Measurements from ENCODE around the gene HES1. TPM values are rescaled to one million over a fixed set of nuclear protein-coding genes. Genes with fewer than 3 reads are reported as not detected.
A peak's percentile ranks its signal among the peaks of the same experiment; 100 is the strongest.

The HES1 gene
- total RNA-seq, 2 donors from 2014 or later: 102 TPM

- Histone ChIP-seq H3K9ac (ENCODE audit: low read depth in 2 of 2, low read length in 2 of 2) (no peak overlapping the region), H3K4me3 (no peak overlapping the region), H3K9me3 (no peaks in the 10 kb centered on the region), H3K27me3 (no peaks in the 10 kb centered on the region), H3K4me1 (peaks cover 9% of the 10 kb centered on the region), H3K27ac (no peak overlapping the region), H3K36me3 (no peaks in the 10 kb centered on the region)
- TF ChIP-seq, protein P1, sequence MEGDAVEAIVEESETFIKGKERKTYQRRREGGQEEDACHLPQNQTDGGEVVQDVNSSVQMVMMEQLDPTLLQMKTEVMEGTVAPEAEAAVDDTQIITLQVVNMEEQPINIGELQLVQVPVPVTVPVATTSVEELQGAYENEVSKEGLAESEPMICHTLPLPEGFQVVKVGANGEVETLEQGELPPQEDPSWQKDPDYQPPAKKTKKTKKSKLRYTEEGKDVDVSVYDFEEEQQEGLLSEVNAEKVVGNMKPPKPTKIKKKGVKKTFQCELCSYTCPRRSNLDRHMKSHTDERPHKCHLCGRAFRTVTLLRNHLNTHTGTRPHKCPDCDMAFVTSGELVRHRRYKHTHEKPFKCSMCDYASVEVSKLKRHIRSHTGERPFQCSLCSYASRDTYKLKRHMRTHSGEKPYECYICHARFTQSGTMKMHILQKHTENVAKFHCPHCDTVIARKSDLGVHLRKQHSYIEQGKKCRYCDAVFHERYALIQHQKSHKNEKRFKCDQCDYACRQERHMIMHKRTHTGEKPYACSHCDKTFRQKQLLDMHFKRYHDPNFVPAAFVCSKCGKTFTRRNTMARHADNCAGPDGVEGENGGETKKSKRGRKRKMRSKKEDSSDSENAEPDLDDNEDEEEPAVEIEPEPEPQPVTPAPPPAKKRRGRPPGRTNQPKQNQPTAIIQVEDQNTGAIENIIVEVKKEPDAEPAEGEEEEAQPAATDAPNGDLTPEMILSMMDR (IDR thresholded peaks at IDR 0.05): no peak
- no peak for DNase-seq
- intact Hi-C loops (cut with DNase I): no loop called here
Measured at GRCh38 chr3:194118920-194119319, 17.0 kb upstream of the HES1 start.

GRCh38 chr3:194119831-194120590 lies 15.9 kb upstream of the HES1 start:
- Histone ChIP-seq H3K36me3 (no peaks in the 10 kb centered on the region), H3K4me1 (peaks cover 9% of the 10 kb centered on the region), H3K9me3 (no peaks in the 10 kb centered on the region), H3K4me3 (no peak overlapping the region), H3K27me3 (no peaks in the 10 kb centered on the region), H3K9ac (ENCODE audit: low read depth in 2 of 2, low read length in 2 of 2) (no peak overlapping the region), H3K27ac (no peak overlapping the region)
- DNase-seq: no peak
- intact Hi-C loops (cut with DNase I): no loop called here
- TF ChIP-seq, protein P1 (IDR thresholded peaks at IDR 0.05): no peak

DNA sequence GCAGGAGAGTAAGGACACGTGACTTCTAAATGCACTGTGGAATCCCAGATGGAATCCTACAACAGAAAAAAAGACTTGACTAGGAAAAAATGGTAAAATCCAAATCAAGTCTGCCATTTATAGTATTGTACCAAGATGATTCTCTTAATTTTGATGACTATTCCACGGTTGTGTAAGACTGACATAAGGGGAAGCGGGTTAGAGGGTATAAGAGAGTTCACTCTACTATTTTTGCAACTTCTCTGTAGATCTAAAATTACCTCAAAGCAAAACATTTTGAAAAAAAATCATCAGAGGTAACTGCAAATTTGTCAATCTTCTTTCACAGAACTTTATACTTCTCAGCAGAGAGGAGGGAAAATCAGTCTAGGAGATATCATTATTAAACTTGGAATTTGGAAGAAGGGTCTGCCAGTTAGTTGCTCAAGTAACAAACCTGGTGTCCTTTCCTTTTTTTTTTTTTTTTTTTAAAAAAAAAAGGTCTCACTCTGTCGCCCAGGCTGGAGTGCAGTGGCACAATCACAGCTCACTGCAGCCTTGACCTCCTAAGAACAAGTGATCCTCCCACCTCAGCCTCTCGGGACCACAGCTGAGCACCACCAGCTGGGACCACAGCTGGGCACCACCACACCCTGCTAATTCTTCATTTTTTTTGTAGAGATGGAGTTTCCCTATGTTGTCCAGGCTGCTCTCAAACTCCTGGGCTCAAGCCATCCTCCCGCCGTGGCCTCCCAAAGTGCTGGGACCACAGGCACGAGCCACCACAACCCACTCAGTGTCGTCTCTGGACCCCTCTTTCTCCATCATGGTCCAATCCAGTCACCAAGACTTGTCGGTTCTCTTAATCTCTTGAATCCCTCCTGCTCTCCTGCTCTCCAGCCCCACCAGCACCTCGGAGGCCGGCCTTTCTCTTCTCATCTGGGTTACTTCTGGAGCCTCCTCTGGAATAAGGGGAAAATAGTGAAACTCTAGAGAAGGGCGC lies 14.9 kb upstream of the HES1 start:
- TF ChIP-seq, protein P1 (IDR thresholded peaks at IDR 0.05): no peak
- H3K9ac ChIP-seq (ENCODE audit: low read depth in 2 of 2, low read length in 2 of 2): no peak overlapping the region
- H3K27ac ChIP-seq: no peak overlapping the region

DNA sequence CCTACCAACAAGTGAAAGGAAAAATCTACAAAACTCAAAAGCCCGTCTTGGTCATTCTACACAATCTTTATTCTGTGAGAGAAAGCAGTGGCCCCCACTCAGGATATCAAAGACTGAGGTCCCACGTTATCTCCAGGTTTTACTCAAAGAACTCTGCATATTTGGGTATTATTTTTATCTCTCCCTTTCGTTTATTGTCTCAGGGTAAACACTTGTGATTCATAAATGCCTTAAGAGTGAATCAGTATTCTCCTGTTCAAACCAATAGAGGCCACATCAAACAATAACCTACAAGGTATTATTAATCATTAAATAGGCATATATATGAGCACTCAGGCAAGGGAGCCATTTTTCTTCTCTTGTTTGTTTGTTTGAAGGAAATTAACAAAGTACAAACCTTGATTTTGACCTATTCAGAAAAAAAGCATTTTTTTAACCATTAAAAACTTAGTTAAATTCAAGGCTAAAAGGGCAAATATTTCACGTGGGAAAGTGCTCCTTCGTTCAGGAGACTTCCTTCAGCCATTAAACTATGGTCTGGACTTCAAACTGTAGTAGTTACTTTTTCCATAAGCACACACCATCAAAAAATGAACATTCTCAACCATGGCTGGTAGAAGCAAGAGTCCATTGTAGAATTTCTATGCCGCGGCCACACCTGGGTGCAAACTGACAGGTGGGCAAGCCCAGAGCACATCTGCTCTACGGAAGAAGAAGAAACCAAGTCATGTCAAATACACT lies 13.9 kb upstream of the HES1 start:
- Histone ChIP-seq H3K36me3 (no peaks in the 10 kb centered on the region), H3K4me3 (no peak overlapping the region), H3K27me3 (no peaks in the 10 kb centered on the region), H3K27ac (no peak overlapping the region), H3K4me1 (peaks cover 9% of the 10 kb centered on the region), H3K9me3 (no peaks in the 10 kb centered on the region), H3K9ac (ENCODE audit: low read depth in 2 of 2, low read length in 2 of 2) (no peak overlapping the region)
- no peak for DNase-seq
- TF ChIP-seq, protein P1 (IDR thresholded peaks at IDR 0.05): no peak
- intact Hi-C loops (cut with DNase I): no loop called here

More for the DNA sequence above, 14.9 kb upstream of the HES1 start:
- no peak for DNase-seq
- no peaks in the 10 kb centered on the region for H3K27me3 ChIP-seq
- H3K9me3 ChIP-seq: no peaks in the 10 kb centered on the region
- peaks cover 9% of the 10 kb centered on the region for H3K4me1 ChIP-seq
- H3K36me3 ChIP-seq: no peaks in the 10 kb centered on the region
- intact Hi-C loops (cut with DNase I): no loop called here
- H3K4me3 ChIP-seq: no peak overlapping the region

- TF ChIP-seq, protein P1 (IDR thresholded peaks at IDR 0.05): no peak
- no peaks in the 10 kb centered on the region for H3K9me3 ChIP-seq
- no peaks in the 10 kb centered on the region for H3K27me3 ChIP-seq
- peak overlapping the region; percentile 26 for H3K27ac ChIP-seq
- intact Hi-C loops (cut with DNase I): no loop called here
- peak overlapping the region in 1 of 2 donors; percentile 54 for H3K9ac ChIP-seq (ENCODE audit: low read depth in 2 of 2, low read length in 2 of 2)
- DNase-seq: peak; percentile 55
- H3K4me3 ChIP-seq: no peak overlapping the region
- no peaks in the 10 kb centered on the region for H3K36me3 ChIP-seq
- H3K4me1 ChIP-seq: peaks cover 9% of the 10 kb centered on the region
Measured at GRCh38 chr3:194123726-194124125, 12.2 kb upstream of the HES1 start.

Data from colonic mucosa (tissue), 4 donors.